Upper lobe of left lung (tissue), 4 donors: ENCODE measurements around the gene CHIT1.

Experiments used
- POLR2A ChIP-seq, 4 donors: fragments of 450-650 bp; IDR thresholded peaks; one replicate each; pipeline ENCODE4 v1.5.1; 2016 to 2017; ENCODE audit warnings: antibody characterized with exemption in 4 of 4, mild to moderate bottlenecking in 2 of 4
- POLR2AphosphoS5 ChIP-seq, 2 donors: sonication (generic); formaldehyde crosslinking; IDR thresholded peaks; one replicate each; pipeline ENCODE4 v1.5.1; 2017; ENCODE audit warnings: antibody characterized with exemption in 2 of 2
- TF ChIP-seq, protein P1 (sequence below), 6 experiments: fragments of 450-650 bp in 4 of 6; fragments of 200-600 bp in 2 of 6; sonication (generic) in 2 of 6; IDR thresholded peaks; one replicate each; pipeline ENCODE4 v1.5.1; 2016 to 2019; ENCODE audit warnings: antibody characterized with exemption in 6 of 6

DNA sequence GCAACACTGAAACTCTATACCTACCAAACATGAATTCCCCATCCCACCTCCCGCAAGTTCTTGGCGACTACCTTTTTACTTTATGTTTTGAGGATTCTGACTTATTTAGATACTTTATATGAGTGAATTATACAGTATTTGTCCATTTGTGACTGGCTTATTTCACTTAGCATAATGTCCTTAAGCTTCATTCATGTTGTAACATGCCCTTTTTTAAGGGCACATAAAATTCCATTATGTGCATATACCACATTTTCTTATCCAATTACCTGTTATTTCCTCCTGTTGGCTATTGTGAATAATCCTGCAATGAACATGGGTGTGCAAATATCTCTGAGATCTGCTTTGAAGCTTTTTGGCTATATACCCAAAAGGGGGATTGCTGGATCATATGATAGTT lies 22.0 kb upstream of the CHIT1 start:
- TF ChIP-seq, protein P1, sequence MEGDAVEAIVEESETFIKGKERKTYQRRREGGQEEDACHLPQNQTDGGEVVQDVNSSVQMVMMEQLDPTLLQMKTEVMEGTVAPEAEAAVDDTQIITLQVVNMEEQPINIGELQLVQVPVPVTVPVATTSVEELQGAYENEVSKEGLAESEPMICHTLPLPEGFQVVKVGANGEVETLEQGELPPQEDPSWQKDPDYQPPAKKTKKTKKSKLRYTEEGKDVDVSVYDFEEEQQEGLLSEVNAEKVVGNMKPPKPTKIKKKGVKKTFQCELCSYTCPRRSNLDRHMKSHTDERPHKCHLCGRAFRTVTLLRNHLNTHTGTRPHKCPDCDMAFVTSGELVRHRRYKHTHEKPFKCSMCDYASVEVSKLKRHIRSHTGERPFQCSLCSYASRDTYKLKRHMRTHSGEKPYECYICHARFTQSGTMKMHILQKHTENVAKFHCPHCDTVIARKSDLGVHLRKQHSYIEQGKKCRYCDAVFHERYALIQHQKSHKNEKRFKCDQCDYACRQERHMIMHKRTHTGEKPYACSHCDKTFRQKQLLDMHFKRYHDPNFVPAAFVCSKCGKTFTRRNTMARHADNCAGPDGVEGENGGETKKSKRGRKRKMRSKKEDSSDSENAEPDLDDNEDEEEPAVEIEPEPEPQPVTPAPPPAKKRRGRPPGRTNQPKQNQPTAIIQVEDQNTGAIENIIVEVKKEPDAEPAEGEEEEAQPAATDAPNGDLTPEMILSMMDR (IDR thresholded peaks at IDR 0.05): no peak
- TF ChIP-seq POLR2A (IDR thresholded peaks at IDR 0.05) (no peak), POLR2AphosphoS5 (IDR thresholded peaks at IDR 0.05) (no peak)
